ENCODE results near the gene UBE2E2.

- TF ChIP-seq CTCF (conservative IDR thresholded peaks at IDR 0.05 in 1 of 2, IDR thresholded peaks at IDR 0.05 in 1 of 2; ENCODE audit: extremely low read depth in 1 of 2, insufficient read depth in 1 of 2, low read depth in 1 of 2, low read length in 2 of 2) = no peak
- no peak for TF ChIP-seq EZH2 (IDR thresholded peaks at IDR 0.05; ENCODE audit: borderline replicate concordance, low read length)
Measured at GRCh38 chr3:23209103-23209502, 6.0 kb downstream of the UBE2E2 start.
